ENCODE results near the gene ADCY1.
"Not testable (repeated sequence)": the region's sequence is repeated elsewhere in the genome, so short reads cannot be mapped to it uniquely, and the experiment has no call there.

The ADCY1 gene

GRCh38 chr7:45715471-45716352, 141.5 kb downstream of the ADCY1 start:
- DNase-seq: no peak

DNA sequence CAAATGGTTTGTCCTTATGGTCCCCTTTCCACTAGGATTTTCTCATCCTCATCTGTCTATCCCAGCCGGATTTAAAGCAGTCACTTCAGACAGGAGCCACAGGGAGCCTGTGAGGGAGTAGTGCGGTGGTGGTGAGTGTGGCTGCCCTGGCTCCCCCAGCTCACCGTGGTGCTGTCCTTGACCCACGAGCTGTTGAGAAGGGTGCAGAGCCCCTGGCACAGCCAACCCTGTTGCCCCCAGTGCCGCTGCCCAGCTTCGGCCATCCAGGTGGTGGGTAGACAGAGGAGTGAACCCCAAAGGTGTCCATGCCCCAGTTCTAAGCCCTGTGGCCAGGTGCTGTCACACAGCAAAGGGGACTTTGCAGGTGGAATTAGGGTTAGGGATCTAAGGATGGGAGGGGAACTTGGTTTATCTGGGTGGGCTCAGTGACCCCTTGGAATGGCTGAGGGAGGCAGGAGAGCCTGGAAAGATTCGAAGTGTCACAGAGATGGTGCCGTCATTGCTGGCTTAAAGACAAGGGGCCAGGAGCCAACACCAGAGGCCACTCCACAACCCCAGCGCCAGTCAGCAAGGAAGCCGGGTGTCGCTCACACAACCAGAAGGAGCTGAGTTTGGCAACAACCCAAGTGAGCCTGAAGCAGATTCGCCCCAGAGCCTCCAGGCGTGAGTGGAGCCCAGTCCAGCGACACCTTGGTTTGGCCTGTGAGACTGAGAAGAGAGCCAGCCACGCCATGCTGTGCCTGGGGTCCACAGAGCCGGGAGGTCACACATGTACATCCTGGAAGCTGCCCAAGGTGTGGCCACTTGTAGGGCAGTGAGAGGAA, 142.4 kb downstream of the ADCY1 start:
- DNase-seq: no peak

DNA sequence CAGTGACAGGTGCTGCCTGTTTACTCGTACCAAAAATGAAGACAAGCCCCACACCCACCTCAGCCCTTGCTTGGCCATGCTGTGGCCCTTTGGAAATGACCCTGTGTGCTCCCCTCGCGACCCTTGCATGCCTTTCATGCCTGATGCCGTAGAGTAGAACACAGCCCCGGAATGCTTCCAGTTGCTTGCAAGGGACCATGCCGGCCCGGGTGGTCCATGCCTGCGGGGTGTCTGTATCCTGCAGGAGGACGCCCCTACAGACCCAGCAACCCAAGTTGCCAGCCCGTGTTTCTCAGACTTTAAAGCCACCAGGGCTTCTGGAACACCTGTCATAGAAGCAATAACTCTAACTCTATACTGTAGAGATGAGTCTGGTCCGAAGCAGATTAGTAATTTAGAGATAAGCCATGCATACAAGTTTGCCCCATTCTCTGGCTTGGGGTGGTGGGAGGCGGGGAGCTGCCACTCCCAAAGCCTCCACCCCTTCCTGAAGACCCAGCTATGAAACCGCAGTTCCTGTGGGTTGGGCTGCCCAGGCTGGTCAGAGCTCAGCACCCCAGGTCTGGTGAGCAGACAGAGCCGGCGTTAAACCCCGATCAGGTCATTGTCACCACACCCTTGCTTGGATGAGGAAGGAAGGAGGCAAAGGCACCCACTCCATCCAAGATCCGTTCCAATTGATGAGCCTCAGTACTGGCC, 143.5 kb downstream of the ADCY1 start:
- no peak for DNase-seq

DNA sequence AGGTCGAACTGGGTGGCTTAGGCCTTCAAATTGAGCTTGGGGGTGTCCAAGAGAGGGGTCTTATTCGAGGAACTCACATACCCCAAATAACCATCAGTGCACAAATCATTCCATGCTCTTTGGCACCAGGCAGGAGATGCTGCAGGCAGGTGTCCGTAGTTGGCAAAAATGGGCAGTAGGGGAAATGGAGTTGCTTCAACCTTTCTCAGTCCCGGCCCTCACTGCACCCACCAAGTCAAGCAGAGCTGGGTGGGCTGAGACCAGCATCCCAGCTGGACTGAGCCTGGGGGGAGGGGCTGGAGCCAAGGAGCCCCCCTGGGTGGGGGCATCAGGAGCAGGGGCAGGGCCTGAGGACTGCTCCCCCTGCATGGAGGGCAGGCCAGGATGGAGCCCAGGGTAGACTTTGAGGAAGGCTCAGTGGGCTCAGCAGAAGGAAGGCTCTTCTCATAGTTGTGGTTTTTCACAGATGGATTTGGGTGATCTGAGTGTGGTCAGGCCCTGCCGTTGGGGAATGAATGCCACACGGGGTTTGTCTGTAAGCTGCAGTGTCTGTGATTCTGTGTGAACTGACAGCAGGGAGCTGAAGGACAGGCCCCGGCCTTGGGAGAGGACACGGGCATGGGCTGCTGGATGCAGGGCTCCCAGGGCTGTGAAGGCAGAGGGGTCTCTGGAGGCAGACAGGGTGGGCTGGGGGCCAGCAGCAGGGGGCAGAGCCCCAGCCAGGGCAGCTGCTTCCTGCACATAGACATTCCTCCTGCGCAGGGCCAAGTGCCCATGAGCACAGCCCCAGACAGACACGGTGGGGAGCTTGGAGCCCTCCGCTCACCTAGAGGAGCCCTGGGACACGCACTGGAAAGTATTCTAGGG, 144.5 kb downstream of the ADCY1 start:
- no peak for DNase-seq

- DNase-seq: no peak
Observed at GRCh38 chr7:45720989-45721388, 146.8 kb downstream of the ADCY1 start.

GRCh38 chr7:45721686-45722598, 147.8 kb downstream of the ADCY1 start:
- DNase-seq: no peak

DNA sequence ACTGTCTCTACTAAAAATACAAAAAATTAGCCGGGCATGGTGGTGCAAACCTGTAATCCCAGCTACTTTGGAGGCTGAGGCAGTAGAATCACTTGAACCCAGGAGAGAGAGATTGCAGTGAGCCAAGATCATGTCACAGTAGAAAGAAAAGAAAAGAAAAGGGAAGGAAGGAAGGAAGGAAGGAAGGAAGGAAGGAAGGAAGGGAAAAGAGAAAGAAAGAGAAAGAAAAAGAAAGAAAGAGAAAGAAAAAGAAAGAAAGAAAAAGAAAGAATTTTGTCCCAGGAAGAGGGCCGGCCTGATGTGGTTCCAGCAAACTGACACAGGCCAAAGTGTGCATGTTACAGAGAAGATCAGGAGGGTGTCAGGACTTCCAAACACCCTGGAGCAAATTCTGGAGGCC, 151.1 kb downstream of the ADCY1 start:
- DNase-seq: not testable (repeated sequence)

DNA sequence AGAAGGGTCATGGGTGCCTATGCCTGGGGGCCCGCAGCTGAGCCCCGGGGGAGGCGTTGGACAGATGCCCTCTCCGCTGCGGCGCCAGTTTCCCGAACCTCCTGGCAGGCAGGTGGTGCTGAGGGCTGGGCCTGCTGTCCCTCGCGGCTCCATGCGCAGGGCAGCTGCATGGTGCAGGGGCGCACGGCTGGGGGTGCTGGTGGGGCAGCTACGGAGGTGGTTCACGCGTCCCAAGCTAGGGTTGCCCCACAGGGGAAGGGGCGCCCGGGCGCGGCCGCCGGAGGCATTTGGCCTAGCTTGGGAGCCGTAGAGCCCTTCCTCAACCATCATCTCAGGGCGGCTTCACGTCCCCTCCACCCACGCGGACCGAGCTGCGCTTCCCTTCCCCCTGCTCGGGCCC, 152.7 kb downstream of the ADCY1 start:
- no peak for DNase-seq

DNA sequence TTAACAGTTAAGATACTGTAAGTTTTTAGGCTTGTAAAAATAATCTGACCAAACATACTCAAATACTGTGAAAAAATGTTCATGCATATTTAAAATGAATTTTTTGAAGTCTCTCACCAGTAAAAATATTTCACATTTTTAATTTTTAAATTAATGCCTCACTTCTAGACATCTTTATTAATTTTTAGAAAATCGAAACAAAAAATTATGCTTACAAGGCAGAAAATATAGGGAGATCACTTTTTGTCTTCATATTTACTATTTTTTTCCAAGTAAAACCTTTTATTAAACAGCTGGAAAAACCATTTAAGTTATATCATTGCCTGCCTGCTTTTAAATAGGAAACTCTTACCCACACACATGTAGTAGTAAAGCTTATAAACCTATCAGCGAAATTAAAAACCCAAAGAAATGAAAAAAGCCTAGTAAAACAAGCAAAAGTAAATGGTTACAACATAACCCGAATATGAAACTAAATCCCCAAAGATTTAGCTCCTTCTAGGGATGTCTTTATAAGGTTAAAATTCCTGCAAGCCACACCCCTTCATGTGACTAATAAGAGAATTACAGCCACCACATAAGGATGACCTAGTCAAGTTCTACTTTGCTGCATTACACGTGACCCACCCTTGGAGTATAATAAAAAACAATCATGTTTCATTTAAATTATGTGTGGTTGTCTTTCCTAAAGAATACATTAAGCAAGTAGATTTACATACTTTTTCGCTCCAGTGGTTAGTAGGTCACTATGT, 157.7 kb downstream of the ADCY1 start:
- not testable (repeated sequence) for DNase-seq

GRCh38 chr7:45738920-45739319, 164.8 kb downstream of the ADCY1 start:
- DNase-seq: not testable (repeated sequence)

- not testable (repeated sequence) for DNase-seq
Observed at GRCh38 chr7:45740573-45740972, 166.4 kb downstream of the ADCY1 start.

- DNase-seq: not testable (repeated sequence)
Observed at GRCh38 chr7:45748976-45749375, 174.8 kb downstream of the ADCY1 start.

DNA sequence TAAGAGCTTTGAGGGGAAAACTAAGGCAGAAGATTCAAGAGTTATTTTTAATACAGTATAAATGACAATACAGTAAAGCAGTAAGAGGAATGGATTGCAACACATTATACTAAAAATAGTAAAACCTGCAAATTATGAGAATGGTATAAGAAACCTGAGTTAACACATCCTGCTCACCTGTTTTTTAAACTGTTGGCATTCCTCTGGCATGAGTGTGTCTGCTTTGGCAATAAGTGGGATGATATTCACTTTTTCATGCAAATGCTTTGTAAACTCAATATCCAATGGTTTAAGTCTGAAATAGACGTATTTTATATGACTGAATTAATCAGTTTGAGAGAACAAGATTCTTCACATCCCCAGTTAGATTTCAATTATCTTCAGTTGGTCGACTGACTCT, 177.2 kb downstream of the ADCY1 start:
- not testable (repeated sequence) for DNase-seq

- not testable (repeated sequence) for DNase-seq
Observed at GRCh38 chr7:45756333-45756732, 182.2 kb downstream of the ADCY1 start.

DNA sequence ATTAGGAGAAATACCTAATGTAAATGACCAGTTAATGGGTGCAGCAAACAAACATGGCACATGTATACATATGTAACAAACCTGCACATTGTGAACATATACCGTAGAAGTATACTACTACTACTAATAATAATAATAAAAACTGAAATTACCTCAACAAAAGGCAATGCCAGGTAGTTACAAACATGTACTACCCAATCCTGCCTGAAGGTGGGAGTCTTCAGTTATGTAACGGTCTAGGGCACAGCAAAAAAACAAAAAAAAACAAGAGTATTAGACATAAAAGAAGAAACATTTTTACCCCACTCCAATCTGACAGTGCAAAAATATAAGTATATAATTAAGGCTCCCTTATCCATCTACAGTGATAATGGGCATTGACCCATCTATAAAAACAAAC, 182.6 kb downstream of the ADCY1 start:
- DNase-seq: not testable (repeated sequence)

GRCh38 chr7:45759464-45759863, 185.3 kb downstream of the ADCY1 start:
- DNase-seq: not testable (repeated sequence)

- not testable (repeated sequence) for DNase-seq
Observed at GRCh38 chr7:45761545-45762205, 187.5 kb downstream of the ADCY1 start.

GRCh38 chr7:45762225-45762994, 188.2 kb downstream of the ADCY1 start:
- not testable (repeated sequence) for DNase-seq
